HepG2 (cell line): ENCODE data around the gene KDM4B. TPM values are rescaled to one million over a fixed set of nuclear protein-coding genes. Genes with fewer than 3 reads are reported as not detected.

Experiments
- ATF4 ChIP-seq, 2 experiments: fragments of 450-650 bp in 1 of 2; sonication (generic) in 1 of 2; formaldehyde crosslinking; IDR thresholded peaks; 2 replicates each; pipeline versions ENCODE4 v1.5.0 to v1.8.0; 2020 to 2022; ENCODE audit warnings: mild to moderate bottlenecking in 1 of 2, missing genetic modification reagents in 1 of 2
- EHMT2 ChIP-seq: fragments of 200-600 bp; sonication (generic); IDR thresholded peaks from 2 replicates; pipeline ENCODE4 v1.7.0; 2017; ENCODE audit warnings: antibody characterized with exemption, low read depth, low read length, borderline replicate concordance
- ETV5 ChIP-seq: IDR thresholded peaks from 2 replicates; pipeline ENCODE4 v1.6.1; 2018; ENCODE audit warnings: missing biosample characterization, missing genetic modification reagents, inconsistent platforms, borderline replicate concordance
- FOXA1 ChIP-seq, 2 experiments: fragments of 450-650 bp in 1 of 2; sonication (generic) in 1 of 2; formaldehyde crosslinking in 1 of 2; IDR thresholded peaks; 2 replicates each; pipeline versions ENCODE4 v1.4.0 to v1.6.1; 2016 to 2020; ENCODE audit warnings: missing genetic modification reagents in 1 of 2
- HMG20A ChIP-seq: IDR thresholded peaks from 2 replicates; pipeline ENCODE4 v1.6.1; 2016; ENCODE audit warnings: borderline replicate concordance
- YEATS2 ChIP-seq: sonication (generic); formaldehyde crosslinking; IDR thresholded peaks from 2 replicates; pipeline ENCODE4 v1.4.0; 2020; ENCODE audit warnings: missing genetic modification reagents, borderline replicate concordance
- ZNF30 ChIP-seq: sonication (generic); formaldehyde crosslinking; IDR thresholded peaks from 2 replicates; pipeline ENCODE4 v1.5.0; 2020; ENCODE audit warnings: mild to moderate bottlenecking, missing genetic modification reagents
- ZSCAN31 ChIP-seq: sonication (generic); formaldehyde crosslinking; IDR thresholded peaks from 2 replicates; pipeline ENCODE4 v1.5.0; 2020; ENCODE audit warnings: low read depth, mild to moderate bottlenecking, missing genetic modification reagents
- polyA plus RNA-seq, 8 experiments: library from polyadenylated mRNA; depleted of rRNA in 3 of 8; stranded (reverse) in 7 of 8; unstranded in 1 of 8; fragments of >200 nt; fragmentation: Illumina TruSeq in 4 of 8; extraction: Trizol in 4 of 8; gene quantifications; 2 replicates each; pipeline versions ENCODE4 v1.2.1 to v1.2.3, GENCODE V29; 2011 to 2016; ENCODE audit warnings: low read depth in 4 of 8, missing spikeins in 1 of 8, mixed read lengths in 1 of 8; ENCODE audit not compliant: insufficient read depth in 1 of 8
- total RNA-seq, 5 experiments: library from RNA; depleted of rRNA; stranded (reverse); fragments of >200 nt; fragmentation: Illumina TruSeq; extraction: Trizol; gene quantifications; 2 replicates each; pipeline ENCODE4 v1.2.3, GENCODE V29; 2016; ENCODE audit warnings: low read depth in 1 of 5
- TF ChIP-seq, protein P1 (sequence below): sonication (generic); formaldehyde crosslinking; IDR thresholded peaks from 2 replicates; pipeline ENCODE4 v1.4.0; 2020; ENCODE audit warnings: missing genetic modification reagents
- TF ChIP-seq, protein P2 (sequence below): sonication (generic); formaldehyde crosslinking; IDR thresholded peaks from 2 replicates; pipeline ENCODE4 v1.8.1; 2022; ENCODE audit warnings: low read depth, mild to moderate bottlenecking, missing genetic modification reagents
- TF ChIP-seq, protein P3 (sequence below): sonication (generic); formaldehyde crosslinking; IDR thresholded peaks from 2 replicates; pipeline ENCODE4 v1.4.0; 2020; ENCODE audit warnings: missing genetic modification reagents
- TF ChIP-seq, protein P4 (sequence below): IDR thresholded peaks from 2 replicates; pipeline ENCODE4 v1.6.1; 2016; ENCODE audit warnings: low read depth

Gene KDM4B
- total and polyA plus RNA-seq, 2 of the 13 experiments (the other 11 are each of a cell fraction or from before 2014, with no cell fraction given) = 4.9 to 14.6 TPM

DNA sequence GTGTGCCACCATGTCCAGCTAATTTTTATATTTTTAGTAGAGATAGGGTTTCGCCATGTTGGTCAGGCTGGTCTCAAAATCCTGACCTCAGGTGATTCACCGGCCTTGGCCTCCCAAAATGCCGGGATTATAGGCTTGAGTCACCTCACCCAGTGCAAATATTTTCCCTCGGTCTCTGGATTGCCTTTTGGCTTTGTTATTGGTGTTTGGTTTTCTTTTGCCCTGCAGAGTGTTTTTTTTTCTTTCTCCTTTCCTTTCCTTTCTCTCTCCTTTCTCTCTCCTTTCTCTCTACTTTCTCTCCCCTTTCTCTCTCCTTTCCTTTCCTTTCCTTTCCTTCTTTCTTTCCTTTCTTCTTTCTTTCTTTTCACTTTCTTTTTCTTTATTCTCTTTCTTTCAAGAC lies 33.2 kb downstream of the KDM4B start (continued):
- TF ChIP-seq, protein P1, sequence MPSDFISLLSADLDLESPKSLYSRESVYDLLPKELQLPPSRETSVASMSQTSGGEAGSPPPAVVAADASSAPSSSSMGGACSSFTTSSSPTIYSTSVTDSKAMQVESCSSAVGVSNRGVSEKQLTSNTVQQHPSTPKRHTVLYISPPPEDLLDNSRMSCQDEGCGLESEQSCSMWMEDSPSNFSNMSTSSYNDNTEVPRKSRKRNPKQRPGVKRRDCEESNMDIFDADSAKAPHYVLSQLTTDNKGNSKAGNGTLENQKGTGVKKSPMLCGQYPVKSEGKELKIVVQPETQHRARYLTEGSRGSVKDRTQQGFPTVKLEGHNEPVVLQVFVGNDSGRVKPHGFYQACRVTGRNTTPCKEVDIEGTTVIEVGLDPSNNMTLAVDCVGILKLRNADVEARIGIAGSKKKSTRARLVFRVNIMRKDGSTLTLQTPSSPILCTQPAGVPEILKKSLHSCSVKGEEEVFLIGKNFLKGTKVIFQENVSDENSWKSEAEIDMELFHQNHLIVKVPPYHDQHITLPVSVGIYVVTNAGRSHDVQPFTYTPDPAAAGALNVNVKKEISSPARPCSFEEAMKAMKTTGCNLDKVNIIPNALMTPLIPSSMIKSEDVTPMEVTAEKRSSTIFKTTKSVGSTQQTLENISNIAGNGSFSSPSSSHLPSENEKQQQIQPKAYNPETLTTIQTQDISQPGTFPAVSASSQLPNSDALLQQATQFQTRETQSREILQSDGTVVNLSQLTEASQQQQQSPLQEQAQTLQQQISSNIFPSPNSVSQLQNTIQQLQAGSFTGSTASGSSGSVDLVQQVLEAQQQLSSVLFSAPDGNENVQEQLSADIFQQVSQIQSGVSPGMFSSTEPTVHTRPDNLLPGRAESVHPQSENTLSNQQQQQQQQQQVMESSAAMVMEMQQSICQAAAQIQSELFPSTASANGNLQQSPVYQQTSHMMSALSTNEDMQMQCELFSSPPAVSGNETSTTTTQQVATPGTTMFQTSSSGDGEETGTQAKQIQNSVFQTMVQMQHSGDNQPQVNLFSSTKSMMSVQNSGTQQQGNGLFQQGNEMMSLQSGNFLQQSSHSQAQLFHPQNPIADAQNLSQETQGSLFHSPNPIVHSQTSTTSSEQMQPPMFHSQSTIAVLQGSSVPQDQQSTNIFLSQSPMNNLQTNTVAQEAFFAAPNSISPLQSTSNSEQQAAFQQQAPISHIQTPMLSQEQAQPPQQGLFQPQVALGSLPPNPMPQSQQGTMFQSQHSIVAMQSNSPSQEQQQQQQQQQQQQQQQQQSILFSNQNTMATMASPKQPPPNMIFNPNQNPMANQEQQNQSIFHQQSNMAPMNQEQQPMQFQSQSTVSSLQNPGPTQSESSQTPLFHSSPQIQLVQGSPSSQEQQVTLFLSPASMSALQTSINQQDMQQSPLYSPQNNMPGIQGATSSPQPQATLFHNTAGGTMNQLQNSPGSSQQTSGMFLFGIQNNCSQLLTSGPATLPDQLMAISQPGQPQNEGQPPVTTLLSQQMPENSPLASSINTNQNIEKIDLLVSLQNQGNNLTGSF (CRISPR knock-in tag) = no peak
- no peak for TF ChIP-seq ZSCAN31
- TF ChIP-seq HMG20A (CRISPR knock-in tag) = peak; percentile 39; the same call in 1 of the 2 replicates
- TF ChIP-seq, protein P2, sequence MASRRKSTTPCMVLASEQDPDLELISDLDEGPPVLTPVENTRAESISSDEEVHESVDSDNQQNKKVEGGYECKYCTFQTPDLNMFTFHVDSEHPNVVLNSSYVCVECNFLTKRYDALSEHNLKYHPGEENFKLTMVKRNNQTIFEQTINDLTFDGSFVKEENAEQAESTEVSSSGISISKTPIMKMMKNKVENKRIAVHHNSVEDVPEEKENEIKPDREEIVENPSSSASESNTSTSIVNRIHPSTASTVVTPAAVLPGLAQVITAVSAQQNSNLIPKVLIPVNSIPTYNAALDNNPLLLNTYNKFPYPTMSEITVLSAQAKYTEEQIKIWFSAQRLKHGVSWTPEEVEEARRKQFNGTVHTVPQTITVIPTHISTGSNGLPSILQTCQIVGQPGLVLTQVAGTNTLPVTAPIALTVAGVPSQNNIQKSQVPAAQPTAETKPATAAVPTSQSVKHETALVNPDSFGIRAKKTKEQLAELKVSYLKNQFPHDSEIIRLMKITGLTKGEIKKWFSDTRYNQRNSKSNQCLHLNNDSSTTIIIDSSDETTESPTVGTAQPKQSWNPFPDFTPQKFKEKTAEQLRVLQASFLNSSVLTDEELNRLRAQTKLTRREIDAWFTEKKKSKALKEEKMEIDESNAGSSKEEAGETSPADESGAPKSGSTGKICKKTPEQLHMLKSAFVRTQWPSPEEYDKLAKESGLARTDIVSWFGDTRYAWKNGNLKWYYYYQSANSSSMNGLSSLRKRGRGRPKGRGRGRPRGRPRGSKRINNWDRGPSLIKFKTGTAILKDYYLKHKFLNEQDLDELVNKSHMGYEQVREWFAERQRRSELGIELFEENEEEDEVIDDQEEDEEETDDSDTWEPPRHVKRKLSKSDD (CRISPR knock-in tag) = no peak
- peak; percentile 35; the same call in 1 of the 2 replicates for TF ChIP-seq YEATS2
- TF ChIP-seq ZNF30 (CRISPR knock-in tag) = no peak
- TF ChIP-seq, protein P3, sequence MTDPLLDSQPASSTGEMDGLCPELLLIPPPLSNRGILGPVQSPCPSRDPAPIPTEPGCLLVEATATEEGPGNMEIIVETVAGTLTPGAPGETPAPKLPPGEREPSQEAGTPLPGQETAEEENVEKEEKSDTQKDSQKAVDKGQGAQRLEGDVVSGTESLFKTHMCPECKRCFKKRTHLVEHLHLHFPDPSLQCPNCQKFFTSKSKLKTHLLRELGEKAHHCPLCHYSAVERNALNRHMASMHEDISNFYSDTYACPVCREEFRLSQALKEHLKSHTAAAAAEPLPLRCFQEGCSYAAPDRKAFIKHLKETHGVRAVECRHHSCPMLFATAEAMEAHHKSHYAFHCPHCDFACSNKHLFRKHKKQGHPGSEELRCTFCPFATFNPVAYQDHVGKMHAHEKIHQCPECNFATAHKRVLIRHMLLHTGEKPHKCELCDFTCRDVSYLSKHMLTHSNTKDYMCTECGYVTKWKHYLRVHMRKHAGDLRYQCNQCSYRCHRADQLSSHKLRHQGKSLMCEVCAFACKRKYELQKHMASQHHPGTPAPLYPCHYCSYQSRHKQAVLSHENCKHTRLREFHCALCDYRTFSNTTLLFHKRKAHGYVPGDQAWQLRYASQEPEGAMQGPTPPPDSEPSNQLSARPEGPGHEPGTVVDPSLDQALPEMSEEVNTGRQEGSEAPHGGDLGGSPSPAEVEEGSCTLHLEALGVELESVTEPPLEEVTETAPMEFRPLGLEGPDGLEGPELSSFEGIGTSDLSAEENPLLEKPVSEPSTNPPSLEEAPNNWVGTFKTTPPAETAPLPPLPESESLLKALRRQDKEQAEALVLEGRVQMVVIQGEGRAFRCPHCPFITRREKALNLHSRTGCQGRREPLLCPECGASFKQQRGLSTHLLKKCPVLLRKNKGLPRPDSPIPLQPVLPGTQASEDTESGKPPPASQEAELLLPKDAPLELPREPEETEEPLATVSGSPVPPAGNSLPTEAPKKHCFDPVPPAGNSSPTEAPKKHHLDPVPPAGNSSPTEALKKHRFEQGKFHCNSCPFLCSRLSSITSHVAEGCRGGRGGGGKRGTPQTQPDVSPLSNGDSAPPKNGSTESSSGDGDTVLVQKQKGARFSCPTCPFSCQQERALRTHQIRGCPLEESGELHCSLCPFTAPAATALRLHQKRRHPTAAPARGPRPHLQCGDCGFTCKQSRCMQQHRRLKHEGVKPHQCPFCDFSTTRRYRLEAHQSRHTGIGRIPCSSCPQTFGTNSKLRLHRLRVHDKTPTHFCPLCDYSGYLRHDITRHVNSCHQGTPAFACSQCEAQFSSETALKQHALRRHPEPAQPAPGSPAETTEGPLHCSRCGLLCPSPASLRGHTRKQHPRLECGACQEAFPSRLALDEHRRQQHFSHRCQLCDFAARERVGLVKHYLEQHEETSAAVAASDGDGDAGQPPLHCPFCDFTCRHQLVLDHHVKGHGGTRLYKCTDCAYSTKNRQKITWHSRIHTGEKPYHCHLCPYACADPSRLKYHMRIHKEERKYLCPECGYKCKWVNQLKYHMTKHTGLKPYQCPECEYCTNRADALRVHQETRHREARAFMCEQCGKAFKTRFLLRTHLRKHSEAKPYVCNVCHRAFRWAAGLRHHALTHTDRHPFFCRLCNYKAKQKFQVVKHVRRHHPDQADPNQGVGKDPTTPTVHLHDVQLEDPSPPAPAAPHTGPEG (CRISPR knock-in tag) = no peak
- TF ChIP-seq, protein P4, sequence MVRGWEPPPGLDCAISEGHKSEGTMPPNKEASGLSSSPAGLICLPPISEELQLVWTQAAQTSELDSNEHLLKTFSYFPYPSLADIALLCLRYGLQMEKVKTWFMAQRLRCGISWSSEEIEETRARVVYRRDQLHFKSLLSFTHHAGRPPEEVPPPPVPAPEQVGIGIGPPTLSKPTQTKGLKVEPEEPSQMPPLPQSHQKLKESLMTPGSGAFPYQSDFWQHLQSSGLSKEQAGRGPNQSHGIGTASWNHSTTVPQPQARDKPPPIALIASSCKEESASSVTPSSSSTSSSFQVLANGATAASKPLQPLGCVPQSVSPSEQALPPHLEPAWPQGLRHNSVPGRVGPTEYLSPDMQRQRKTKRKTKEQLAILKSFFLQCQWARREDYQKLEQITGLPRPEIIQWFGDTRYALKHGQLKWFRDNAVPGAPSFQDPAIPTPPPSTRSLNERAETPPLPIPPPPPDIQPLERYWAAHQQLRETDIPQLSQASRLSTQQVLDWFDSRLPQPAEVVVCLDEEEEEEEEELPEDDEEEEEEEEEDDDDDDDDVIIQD (CRISPR knock-in tag) = 0 out of 2 replicates have a peak, but pooled peaks have one; percentile 35
- TF ChIP-seq EHMT2 = no peak
- peak in 1 of 2 experiments; percentile 33; a peak in 1 of 4 replicates for TF ChIP-seq ATF4 (CRISPR knock-in tag; IDR thresholded peaks at IDR 0.05)
- TF ChIP-seq ETV5 (CRISPR knock-in tag) = peak; percentile 21; the same call in 1 of the 2 replicates
- 0 out of 2 replicates have a peak, but pooled peaks have one; percentile 24 for TF ChIP-seq FOXA1 (IDR thresholded peaks at IDR 0.05)
- TF ChIP-seq FOXA1 (CRISPR knock-in tag; IDR thresholded peaks at IDR 0.05) = peak; percentile 32; the same call in 1 of the 2 replicates
